OCI-LY3 (cell line): ENCODE results near the gene HTRA1.

Source experiments
- EZH2phosphoT487 ChIP-seq: fragments of 200-600 bp; shearing (Covaris generic); IDR thresholded peaks from 2 replicates; pipeline ENCODE4 v1.6.1; 2018; ENCODE audit warnings: antibody characterized with exemption, mixed run types, low read depth
- TF ChIP-seq, protein P1 (sequence below): fragments of 200-600, 300-600 bp; sonication (generic); IDR thresholded peaks from 2 replicates; pipeline ENCODE4 v1.5.1; 2014; ENCODE audit warnings: antibody characterized with exemption, low read length, low read depth

GRCh38 chr10:122461367-122461728 lies at the start of gene HTRA1:
- TF ChIP-seq, protein P1, sequence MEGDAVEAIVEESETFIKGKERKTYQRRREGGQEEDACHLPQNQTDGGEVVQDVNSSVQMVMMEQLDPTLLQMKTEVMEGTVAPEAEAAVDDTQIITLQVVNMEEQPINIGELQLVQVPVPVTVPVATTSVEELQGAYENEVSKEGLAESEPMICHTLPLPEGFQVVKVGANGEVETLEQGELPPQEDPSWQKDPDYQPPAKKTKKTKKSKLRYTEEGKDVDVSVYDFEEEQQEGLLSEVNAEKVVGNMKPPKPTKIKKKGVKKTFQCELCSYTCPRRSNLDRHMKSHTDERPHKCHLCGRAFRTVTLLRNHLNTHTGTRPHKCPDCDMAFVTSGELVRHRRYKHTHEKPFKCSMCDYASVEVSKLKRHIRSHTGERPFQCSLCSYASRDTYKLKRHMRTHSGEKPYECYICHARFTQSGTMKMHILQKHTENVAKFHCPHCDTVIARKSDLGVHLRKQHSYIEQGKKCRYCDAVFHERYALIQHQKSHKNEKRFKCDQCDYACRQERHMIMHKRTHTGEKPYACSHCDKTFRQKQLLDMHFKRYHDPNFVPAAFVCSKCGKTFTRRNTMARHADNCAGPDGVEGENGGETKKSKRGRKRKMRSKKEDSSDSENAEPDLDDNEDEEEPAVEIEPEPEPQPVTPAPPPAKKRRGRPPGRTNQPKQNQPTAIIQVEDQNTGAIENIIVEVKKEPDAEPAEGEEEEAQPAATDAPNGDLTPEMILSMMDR, result no peak
- no peak for TF ChIP-seq EZH2phosphoT487
